ENCODE results near the gene FOXO1.

- TF ChIP-seq ZFX (IDR thresholded peaks at IDR 0.05) (no peak), POLR2A (IDR thresholded peaks at IDR 0.05; ENCODE audit: borderline replicate concordance, extremely low read depth, insufficient read depth, insufficient read length) (no peak), ZNF274 (IDR thresholded peaks at IDR 0.05; ENCODE audit: low read depth, low read length) (no peak), EGR1 (IDR thresholded peaks at IDR 0.05; ENCODE audit: low read depth) (no peak)
Observed at GRCh38 chr13:40564342-40565001, 102.0 kb downstream of the FOXO1 start.

All from HCT116 (cell line).